Type B pancreatic cell (in vitro differentiated cells): ENCODE measurements around the gene ATP2A1. TPM values are rescaled to one million over a fixed set of nuclear protein-coding genes. Genes with fewer than 3 reads are reported as not detected.

ENCODE experiments used
- DNase-seq: peaks from one replicate; pipeline ENCODE4 v3.0.0; 2021; ENCODE audit warnings: mixed read lengths; ENCODE audit not compliant: unreplicated experiment; ENCODE audit errors: extremely low spot score
- H3K27ac Mint-ChIP-seq: 2 replicates; pipeline ENCODE4 v1.8.0; 2021; ENCODE audit warnings: mild to moderate bottlenecking, mixed read lengths
- H3K27me3 Mint-ChIP-seq: 2 replicates; pipeline ENCODE4 v1.8.0; 2021; ENCODE audit warnings: mixed read lengths
- H3K36me3 Mint-ChIP-seq: 2 replicates; pipeline ENCODE4 v1.8.0; 2021; ENCODE audit warnings: mixed read lengths
- H3K4me1 Mint-ChIP-seq: one replicate; pipeline ENCODE4 v1.8.0; 2021; ENCODE audit warnings: mixed read lengths; ENCODE audit not compliant: unreplicated experiment
- H3K4me3 Mint-ChIP-seq: 2 replicates; pipeline ENCODE4 v1.8.0; 2021; ENCODE audit warnings: mild to moderate bottlenecking, mixed read lengths
- H3K9me3 Mint-ChIP-seq: 2 replicates; pipeline ENCODE4 v1.8.0; 2021; ENCODE audit warnings: mixed read lengths
- CTCF ChIP-seq: fragments of 200-600 bp; sonication (generic); conservative IDR thresholded peaks from 2 replicates; pipeline ENCODE4 v1.5.0; 2021; ENCODE audit warnings: antibody characterized with exemption, mild to moderate bottlenecking
- total RNA-seq: library from RNA; stranded (reverse); gene quantifications from 2 replicates; pipeline ENCODE4 v1.2.1, GENCODE V29; 2021; ENCODE audit warnings: low replicate concordance

ATP2A1 gene
- total RNA-seq, 1 donor from 2014 or later = 4.4 TPM

- H3K4me1 Mint-ChIP-seq = peaks cover 20% of the 10 kb centered on the region
- TF ChIP-seq CTCF = peak; percentile 78
- peak; percentile 98 for DNase-seq
- no peaks in the 10 kb centered on the region for H3K9me3 Mint-ChIP-seq
- peak within 1 kb of the TSS; percentile 98 for H3K4me3 Mint-ChIP-seq
- peak within 1 kb of the TSS; percentile 96 for H3K27ac Mint-ChIP-seq
- peaks cover 11% of the 10 kb centered on the region for H3K36me3 Mint-ChIP-seq
- no peaks in the 10 kb centered on the region for H3K27me3 Mint-ChIP-seq
Measured at GRCh38 chr16:28846080-28846932, 32.0 kb upstream of the ATP2A1 start, which contains the start of gene TUFM. TUFM (minus strand) TSS chr16:28846348; CDS start chr16:28846269, 79 bp downstream.

GRCh38 chr16:28846933-28847273 is 31.4 kb upstream of the ATP2A1 start:
- DNase-seq = no peak
- Mint-ChIP-seq H3K4me1 (peaks cover 20% of the 10 kb centered on the region), H3K36me3 (peaks cover 11% of the 10 kb centered on the region), H3K9me3 (no peaks in the 10 kb centered on the region), H3K4me3 (peak overlapping the region; percentile 98), H3K27me3 (no peaks in the 10 kb centered on the region), H3K27ac (peak overlapping the region; percentile 96)
- TF ChIP-seq CTCF = no peak

- Mint-ChIP-seq H3K27ac (no peak overlapping the region), H3K36me3 (no peaks in the 10 kb centered on the region), H3K4me3 (no peak overlapping the region), H3K9me3 (no peaks in the 10 kb centered on the region), H3K27me3 (no peaks in the 10 kb centered on the region), H3K4me1 (peaks cover 4% of the 10 kb centered on the region)
- TF ChIP-seq CTCF = no peak
- no peak for DNase-seq
Measured at GRCh38 chr16:28858421-28858820, 19.9 kb upstream of the ATP2A1 start.

- no peak for TF ChIP-seq CTCF
- Mint-ChIP-seq H3K27ac (no peak overlapping the region), H3K36me3 (no peaks in the 10 kb centered on the region), H3K9me3 (no peaks in the 10 kb centered on the region), H3K4me1 (peaks cover 8% of the 10 kb centered on the region), H3K4me3 (no peak overlapping the region), H3K27me3 (no peaks in the 10 kb centered on the region)
- DNase-seq = no peak
Measured at GRCh38 chr16:28859326-28859725, 19.0 kb upstream of the ATP2A1 start.

GRCh38 chr16:28863929-28864793 is 14.1 kb upstream of the ATP2A1 start:
- H3K9me3 Mint-ChIP-seq = no peaks in the 10 kb centered on the region
- no peaks in the 10 kb centered on the region for H3K36me3 Mint-ChIP-seq
- DNase-seq = no peak
- H3K4me1 Mint-ChIP-seq = peaks cover 21% of the 10 kb centered on the region
- H3K4me3 Mint-ChIP-seq = peak overlapping the region; percentile 99
- H3K27ac Mint-ChIP-seq = peak overlapping the region; percentile 99
- no peak for TF ChIP-seq CTCF
- H3K27me3 Mint-ChIP-seq = no peaks in the 10 kb centered on the region
